Transverse colon (tissue), 4 donors: ENCODE results near the gene NUCKS1.

Experiments used
- CTCF ChIP-seq, 5 experiments: fragments of 200-600 bp in 3 of 5; fragments of 450-650 bp in 2 of 5; sonication (generic) in 3 of 5; IDR thresholded peaks; 1 replicate in 2 of 5; 2 replicates in 3 of 5; pipeline ENCODE4 v1.5.1; 2016 to 2017; ENCODE audit warnings: antibody characterized with exemption in 5 of 5, inconsistent platforms in 3 of 5, mild to moderate bottlenecking in 2 of 5, moderate library complexity in 1 of 5
- POLR2A ChIP-seq: fragments of 450-650 bp; IDR thresholded peaks from one replicate; pipeline ENCODE4 v1.6.1; 2016; ENCODE audit warnings: antibody characterized with exemption, mild to moderate bottlenecking, moderate library complexity
- POLR2AphosphoS5 ChIP-seq, 3 donors: sonication (generic); formaldehyde crosslinking; IDR thresholded peaks; one replicate each; pipeline ENCODE4 v1.6.1; 2016; ENCODE audit warnings: antibody characterized with exemption in 3 of 3

DNA sequence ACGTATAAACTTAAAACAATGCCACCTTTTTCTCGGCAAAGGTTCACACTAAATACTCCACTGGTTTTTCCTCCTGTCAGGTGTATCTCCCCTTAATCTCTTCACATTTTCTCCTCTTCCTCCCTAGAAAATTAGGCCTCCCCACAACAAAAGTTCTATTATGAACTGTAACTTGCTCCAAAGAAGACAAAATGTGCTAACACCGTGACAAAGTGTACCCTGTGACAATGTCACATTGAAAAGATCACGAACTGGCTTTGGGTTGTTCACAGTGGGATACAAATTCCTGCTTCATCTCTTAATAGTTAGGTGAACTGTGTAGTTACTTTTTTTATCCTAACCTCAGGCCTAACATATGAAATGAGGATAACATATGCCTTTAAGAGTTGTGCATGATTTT, 6.0 kb downstream of the NUCKS1 start:
- TF ChIP-seq CTCF (IDR thresholded peaks at IDR 0.05) (no peak), POLR2A (no peak), POLR2AphosphoS5 (IDR thresholded peaks at IDR 0.05) (no peak)
